Cerebellar nuclear complex (tissue), 1 donor: ENCODE results near the gene CD101.
"Not testable (repeated sequence)": the region's sequence is repeated elsewhere in the genome, so short reads cannot be mapped to it uniquely, and the experiment has no call there.

Experiments
- DNase-seq, 2 experiments: peaks; one replicate each; lab custom pipeline; 2025; lab: John Stamatoyannopoulos, UW

The CD101 gene

GRCh38 chr1:117001254-117001927 is at the start of gene CD101:
Gene CD101 (plus strand): TSS chr1:117001760. CDS start chr1:117001818, 58 bp downstream.
- DNase-seq = no peak

GRCh38 chr1:116952738-116953275 is 48.8 kb upstream of the CD101 start:
- no peak for DNase-seq

GRCh38 chr1:116954440-116954839 is 47.1 kb upstream of the CD101 start:
- no peak for DNase-seq

- DNase-seq = no peak
Observed at GRCh38 chr1:116956378-116956777, 45.2 kb upstream of the CD101 start.

- no peak for DNase-seq
Observed at GRCh38 chr1:116957646-116958045, 43.9 kb upstream of the CD101 start.

GRCh38 chr1:116958110-116958509 is 43.5 kb upstream of the CD101 start:
- DNase-seq = no peak

- DNase-seq = no peak
Observed at GRCh38 chr1:116958977-116959376, 42.6 kb upstream of the CD101 start.

- no peak for DNase-seq
Observed at GRCh38 chr1:116961606-116962005, 40.0 kb upstream of the CD101 start.

GRCh38 chr1:116962987-116963639 is 38.4 kb upstream of the CD101 start:
- DNase-seq = no peak

- DNase-seq = no peak
Observed at GRCh38 chr1:116966791-116967190, 34.8 kb upstream of the CD101 start.

- DNase-seq = no peak
Observed at GRCh38 chr1:116968724-116969123, 32.8 kb upstream of the CD101 start.

- no peak for DNase-seq
Observed at GRCh38 chr1:116971258-116971860, 30.2 kb upstream of the CD101 start.

- no peak for DNase-seq
Observed at GRCh38 chr1:116971965-116972673, 29.4 kb upstream of the CD101 start.

GRCh38 chr1:116972674-116973030 is 28.9 kb upstream of the CD101 start:
- DNase-seq = no peak

- not testable (repeated sequence) for DNase-seq
Observed at GRCh38 chr1:116980309-116980708, 21.3 kb upstream of the CD101 start.

- no peak for DNase-seq
Observed at GRCh38 chr1:116981521-116982037, 20.0 kb upstream of the CD101 start.

- no peak for DNase-seq
Observed at GRCh38 chr1:116982319-116983004, 19.1 kb upstream of the CD101 start.

- DNase-seq = no peak
Observed at GRCh38 chr1:116983112-116983511, 18.4 kb upstream of the CD101 start.

- DNase-seq = no peak
Observed at GRCh38 chr1:116983678-116984077, 17.9 kb upstream of the CD101 start.

GRCh38 chr1:116984406-116985160 is 17.0 kb upstream of the CD101 start:
- no peak for DNase-seq
